Loucy (cell line): ENCODE results near the gene RTN4RL2.

Experiments used
- H2AFZ ChIP-seq: fragments of 200-600 bp; sonication (generic); 2 replicates; pipeline ENCODE4 v1.6.0; 2016; ENCODE audit warnings: antibody characterized with exemption, mild to moderate bottlenecking, low read length, moderate library complexity
- H3F3A ChIP-seq: fragments of 200-600 bp; 2 replicates; pipeline ENCODE4 v1.6.0; 2016; ENCODE audit warnings: antibody characterized with exemption, low read depth, mild to moderate bottlenecking
- H3K27me3 ChIP-seq: fragments of 200-600 bp; sonication (generic); 2 replicates; pipeline ENCODE4 v1.6.1; 2014; ENCODE audit warnings: low read length, mild to moderate bottlenecking; ENCODE audit not compliant: insufficient read depth, poor library complexity, severe bottlenecking
- H3K36me3 ChIP-seq: fragments of 200-600 bp; sonication (generic); 2 replicates; pipeline ENCODE4 v1.6.1; 2016; ENCODE audit warnings: low read length; ENCODE audit not compliant: insufficient read depth
- H3K4me1 ChIP-seq: fragments of 200-600 bp; sonication (generic); 2 replicates; pipeline ENCODE4 v1.5.1; 2014; ENCODE audit warnings: low read length, mild to moderate bottlenecking; ENCODE audit not compliant: insufficient read depth, poor library complexity, severe bottlenecking
- H3K4me2 ChIP-seq: fragments of 200-600 bp; sonication (generic); 2 replicates; pipeline ENCODE4 v1.6.0; 2014; ENCODE audit warnings: antibody characterized with exemption, low read length, low read depth, mild to moderate bottlenecking; ENCODE audit not compliant: poor library complexity, severe bottlenecking
- H3K4me3 ChIP-seq: fragments of 200-600 bp; sonication (generic); 2 replicates; pipeline ENCODE4 v1.5.1; 2014; ENCODE audit warnings: low read length, mild to moderate bottlenecking, mixed read lengths; ENCODE audit not compliant: poor library complexity, severe bottlenecking
- H3K79me2 ChIP-seq: fragments of 200-600 bp; sonication (generic); 2 replicates; pipeline ENCODE4 v1.6.1; 2014; ENCODE audit warnings: low read length; ENCODE audit not compliant: insufficient read depth
- H3K9ac ChIP-seq: fragments of 200-600 bp; sonication (generic); 2 replicates; pipeline ENCODE4 v1.6.0; 2014; ENCODE audit warnings: mild to moderate bottlenecking, low read depth, low read length, moderate library complexity; ENCODE audit not compliant: poor library complexity, severe bottlenecking
- H3K9me2 ChIP-seq: fragments of 200-600 bp; sonication (generic); replicated peaks from 2 replicates; pipeline ENCODE4 v1.6.1; 2016; ENCODE audit warnings: low read depth, low read length, mixed read lengths
- H3K9me3 ChIP-seq: fragments of 200-600 bp; sonication (generic); 2 replicates; pipeline ENCODE4 v1.6.1; 2014; ENCODE audit warnings: mild to moderate bottlenecking, antibody characterized with exemption, low read length, low read depth; ENCODE audit not compliant: insufficient read depth
- H4K20me1 ChIP-seq: fragments of 200-600 bp; sonication (generic); 2 replicates; pipeline ENCODE4 v1.6.0; 2014; ENCODE audit warnings: antibody characterized with exemption, low read length, mild to moderate bottlenecking; ENCODE audit not compliant: insufficient read depth, poor library complexity, severe bottlenecking
- EZH2phosphoT487 ChIP-seq: fragments of 200-600 bp; IDR thresholded peaks from 2 replicates; pipeline ENCODE4 v1.6.1; 2018; ENCODE audit warnings: antibody characterized with exemption, mild to moderate bottlenecking, moderate library complexity, borderline replicate concordance
- TF ChIP-seq, protein P1 (sequence below): fragments of 200-600 bp; sonication (generic); conservative IDR thresholded peaks from 2 replicates; pipeline ENCODE4 v1.5.1; 2014; ENCODE audit warnings: mild to moderate bottlenecking, antibody characterized with exemption, low read length

RTN4RL2 gene

DNA sequence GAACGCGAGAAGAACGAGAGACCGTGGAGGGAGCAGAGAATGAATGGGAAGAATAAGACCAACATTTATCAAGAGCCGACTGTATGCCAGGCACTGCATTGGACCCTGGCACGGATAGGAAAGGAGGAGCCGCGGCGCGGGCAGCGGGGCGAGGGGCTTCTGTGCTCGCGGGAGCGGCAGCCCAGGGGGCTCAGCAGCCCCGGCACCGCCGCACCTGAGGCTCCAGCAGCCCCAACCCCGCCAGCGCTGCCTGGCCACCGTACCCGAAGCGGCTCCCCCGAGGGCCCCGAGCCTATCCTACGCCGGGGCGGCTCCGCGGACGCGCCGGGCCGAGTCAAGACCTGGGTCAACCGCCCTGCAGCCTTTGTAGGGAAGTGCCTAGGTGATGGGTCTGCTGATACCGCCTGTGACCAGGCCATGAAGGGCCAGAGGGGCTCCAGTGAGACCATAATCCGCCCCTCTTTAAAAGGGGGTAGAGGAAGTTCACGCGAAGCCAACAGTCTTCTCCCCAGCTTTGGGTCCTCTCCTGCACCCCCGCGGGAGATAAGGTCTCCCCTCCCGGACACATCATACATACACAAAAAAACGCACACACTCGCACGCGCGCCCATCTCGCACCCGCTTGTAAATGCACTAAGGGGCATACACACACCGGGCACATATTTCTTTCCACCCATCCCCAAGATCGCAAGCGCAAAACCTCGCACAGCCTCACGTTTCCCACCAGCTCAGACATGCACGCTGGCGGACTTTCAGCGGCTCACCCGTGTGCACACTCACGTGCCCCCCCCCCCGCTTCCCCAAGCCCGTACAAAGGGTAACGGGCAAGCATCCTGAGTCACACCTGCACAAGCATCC, 935 bp upstream of the RTN4RL2 start:
- H2AFZ ChIP-seq = peak overlapping the region; percentile 98
- no peaks in the 10 kb centered on the region for H3K79me2 ChIP-seq
- H3F3A ChIP-seq = no peaks in the 10 kb centered on the region
- H3K9ac ChIP-seq = peak overlapping the region; percentile 64
- peak overlapping the region; percentile 83 for H3K4me2 ChIP-seq
- peaks cover 44% of the 10 kb centered on the region for H3K4me1 ChIP-seq
- no peaks in the 10 kb centered on the region for H4K20me1 ChIP-seq
- H3K9me2 ChIP-seq = no peaks in the 10 kb centered on the region
- TF ChIP-seq EZH2phosphoT487 = no peak
- TF ChIP-seq, protein P1, sequence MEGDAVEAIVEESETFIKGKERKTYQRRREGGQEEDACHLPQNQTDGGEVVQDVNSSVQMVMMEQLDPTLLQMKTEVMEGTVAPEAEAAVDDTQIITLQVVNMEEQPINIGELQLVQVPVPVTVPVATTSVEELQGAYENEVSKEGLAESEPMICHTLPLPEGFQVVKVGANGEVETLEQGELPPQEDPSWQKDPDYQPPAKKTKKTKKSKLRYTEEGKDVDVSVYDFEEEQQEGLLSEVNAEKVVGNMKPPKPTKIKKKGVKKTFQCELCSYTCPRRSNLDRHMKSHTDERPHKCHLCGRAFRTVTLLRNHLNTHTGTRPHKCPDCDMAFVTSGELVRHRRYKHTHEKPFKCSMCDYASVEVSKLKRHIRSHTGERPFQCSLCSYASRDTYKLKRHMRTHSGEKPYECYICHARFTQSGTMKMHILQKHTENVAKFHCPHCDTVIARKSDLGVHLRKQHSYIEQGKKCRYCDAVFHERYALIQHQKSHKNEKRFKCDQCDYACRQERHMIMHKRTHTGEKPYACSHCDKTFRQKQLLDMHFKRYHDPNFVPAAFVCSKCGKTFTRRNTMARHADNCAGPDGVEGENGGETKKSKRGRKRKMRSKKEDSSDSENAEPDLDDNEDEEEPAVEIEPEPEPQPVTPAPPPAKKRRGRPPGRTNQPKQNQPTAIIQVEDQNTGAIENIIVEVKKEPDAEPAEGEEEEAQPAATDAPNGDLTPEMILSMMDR = no peak
- H3K36me3 ChIP-seq = no peaks in the 10 kb centered on the region
- H3K4me3 ChIP-seq = peak overlapping the region; percentile 80
- H3K27me3 ChIP-seq = no peaks in the 10 kb centered on the region
- no peaks in the 10 kb centered on the region for H3K9me3 ChIP-seq

DNA sequence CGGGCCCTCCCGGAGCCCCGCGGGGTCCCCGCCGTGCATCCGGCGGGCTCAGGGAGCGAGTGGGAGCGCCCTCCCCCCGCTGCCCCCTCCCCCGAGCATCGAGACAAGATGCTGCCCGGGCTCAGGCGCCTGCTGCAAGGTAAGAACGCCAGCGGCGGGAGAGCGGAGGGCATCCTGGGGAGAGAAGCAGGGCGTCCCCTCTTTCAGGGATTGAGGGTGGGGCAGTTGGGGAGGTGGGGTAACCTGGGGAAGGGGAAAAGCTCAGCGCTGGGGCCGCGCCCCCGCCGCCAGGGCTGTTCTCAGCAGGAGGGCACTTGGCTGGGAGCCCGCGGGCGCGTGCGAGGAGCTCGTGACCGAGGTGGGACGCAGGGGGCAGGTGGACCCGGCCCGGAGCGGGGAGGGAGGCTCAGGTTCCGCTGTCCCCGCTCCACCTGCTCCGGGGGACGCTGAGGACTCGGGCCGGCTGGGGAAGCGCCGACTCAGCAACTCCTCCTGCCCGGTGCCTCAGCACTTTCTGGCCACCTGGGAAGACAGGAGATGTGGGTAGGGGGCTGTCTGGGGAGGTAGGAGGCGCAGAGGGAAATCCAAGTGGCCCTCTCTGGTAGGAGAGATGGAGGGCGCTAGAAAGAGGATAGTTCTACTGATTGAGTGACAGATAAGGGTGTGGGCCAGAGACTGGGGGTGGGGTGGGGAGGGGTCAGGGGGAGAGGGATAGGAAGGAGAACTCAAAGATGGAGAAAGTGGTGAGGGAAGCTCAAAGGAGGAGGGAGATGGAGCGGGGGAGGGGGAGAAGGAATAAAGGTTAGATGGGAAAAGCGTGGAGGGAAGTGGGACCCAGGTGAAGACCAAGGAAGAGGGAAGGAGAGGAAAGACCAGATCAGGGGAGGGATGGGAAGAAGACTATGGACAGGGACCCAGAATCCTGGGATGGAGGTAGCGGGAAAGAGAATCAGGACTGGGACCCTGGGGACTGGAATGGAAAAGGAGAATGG, 726 bp downstream of the RTN4RL2 start:
- Histone ChIP-seq H3K4me3 (peak overlapping the region; percentile 79), H2AFZ (peak overlapping the region; percentile 75), H3K27me3 (no peaks in the 10 kb centered on the region), H3K4me2 (peak overlapping the region; percentile 83), H4K20me1 (no peaks in the 10 kb centered on the region), H3F3A (no peaks in the 10 kb centered on the region), H3K79me2 (no peaks in the 10 kb centered on the region), H3K4me1 (peaks cover 44% of the 10 kb centered on the region), H3K36me3 (no peaks in the 10 kb centered on the region), H3K9me2 (no peaks in the 10 kb centered on the region), H3K9me3 (no peaks in the 10 kb centered on the region), H3K9ac (peak overlapping the region; percentile 64)
- TF ChIP-seq, protein P1 = no peak
- TF ChIP-seq EZH2phosphoT487 = no peak

DNA sequence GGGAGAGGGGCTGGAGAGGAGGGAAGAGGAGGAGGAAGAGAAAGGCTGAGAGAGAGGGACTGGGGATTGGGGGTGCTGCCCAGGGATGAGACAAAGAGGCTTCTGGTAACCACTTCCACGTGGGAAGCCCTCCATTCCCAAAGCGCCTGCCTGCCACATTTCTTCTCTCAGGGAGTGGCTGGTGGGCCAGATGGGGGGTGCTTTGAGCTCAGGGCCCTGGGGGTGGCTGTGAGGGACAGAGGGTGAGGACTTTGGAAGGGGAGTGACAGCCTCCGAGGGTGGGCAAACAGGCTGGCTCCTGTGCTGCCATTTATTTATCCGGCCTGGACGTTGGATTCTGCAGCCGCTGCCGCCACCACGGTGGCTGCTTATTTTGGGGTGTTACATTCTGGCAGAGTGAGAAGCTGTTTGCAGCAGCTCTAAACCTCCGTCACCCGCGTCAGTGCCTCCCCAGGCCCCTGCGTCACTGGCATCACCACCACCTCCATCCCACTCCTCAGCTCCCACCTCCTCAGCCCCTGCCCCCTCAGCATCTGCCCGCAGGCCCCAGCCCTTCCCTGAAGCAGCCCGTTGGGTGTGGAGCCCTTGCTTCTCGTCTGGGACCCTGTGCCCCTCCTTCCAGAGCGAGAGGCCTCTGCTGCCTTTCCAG, 1.6 kb downstream of the RTN4RL2 start:
- Histone ChIP-seq H3K9me3 (no peaks in the 10 kb centered on the region), H3F3A (no peaks in the 10 kb centered on the region), H4K20me1 (no peaks in the 10 kb centered on the region), H3K4me2 (peak overlapping the region; percentile 83), H3K36me3 (no peaks in the 10 kb centered on the region), H3K9me2 (no peaks in the 10 kb centered on the region), H2AFZ (no peak overlapping the region), H3K4me3 (peak overlapping the region; percentile 79), H3K9ac (no peak overlapping the region), H3K27me3 (no peaks in the 10 kb centered on the region), H3K4me1 (peaks cover 44% of the 10 kb centered on the region), H3K79me2 (no peaks in the 10 kb centered on the region)
- TF ChIP-seq, protein P1 = no peak
- no peak for TF ChIP-seq EZH2phosphoT487
